HL-60 (cell line): ENCODE measurements around the gene FAN1.

ENCODE experiments used
- CTCF ChIP-seq: IDR thresholded peaks from one replicate; pipeline ENCODE4 v1.5.1; 2011; ENCODE audit warnings: low read length, control low read depth, inconsistent platforms; ENCODE audit not compliant: insufficient read depth
- REST ChIP-seq: IDR thresholded peaks from 2 replicates; pipeline ENCODE4 v1.6.1; 2012; ENCODE audit warnings: low read depth; ENCODE audit not compliant: insufficient replicate concordance

- no peak for TF ChIP-seq CTCF
- TF ChIP-seq REST = no peak
Observed at GRCh38 chr15:30929982-30930381, 26.3 kb downstream of the FAN1 start.
